HG03108 (cell line): Measurements from ENCODE around the gene CA5A.
A peak's percentile ranks its signal among the peaks of the same experiment; 100 is the strongest.

Source experiments
- ATAC-seq: cut with Tn5 transposase; IDR thresholded peaks from one replicate; pipeline ENCODE4 v1.9.1; 2021; ENCODE audit warnings: moderate library complexity; ENCODE audit not compliant: unreplicated experiment

Gene CA5A

DNA sequence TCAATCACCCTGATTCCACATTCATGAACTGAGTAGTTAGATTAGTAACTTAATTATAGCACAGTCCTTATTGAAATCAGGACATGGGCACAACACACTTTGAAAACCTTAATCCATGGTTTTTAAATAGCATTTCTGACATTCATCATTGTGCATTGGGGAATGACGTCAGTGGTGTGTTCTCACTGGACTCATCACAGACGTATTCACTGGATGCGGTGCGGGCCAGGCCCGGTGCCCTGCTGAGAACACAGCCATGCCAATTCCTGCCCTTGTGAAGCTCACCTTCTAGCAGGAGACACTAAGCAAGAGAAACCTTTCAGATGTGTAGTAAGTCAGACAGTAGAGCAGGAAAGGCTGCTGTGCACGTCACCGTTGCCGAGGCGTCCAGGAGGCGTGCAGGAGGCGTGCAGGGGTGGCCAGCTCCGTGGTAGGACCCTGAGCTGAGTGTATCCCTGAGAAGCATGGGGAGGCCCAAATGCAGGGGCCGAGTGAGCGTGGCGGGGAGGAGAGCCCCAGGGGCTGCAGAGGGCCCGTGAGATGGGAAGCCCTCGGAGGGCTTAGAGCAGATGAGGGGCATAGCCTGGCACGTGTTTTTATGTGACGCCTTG is 27.8 kb upstream of the CA5A start:
- ATAC-seq = no peak

DNA sequence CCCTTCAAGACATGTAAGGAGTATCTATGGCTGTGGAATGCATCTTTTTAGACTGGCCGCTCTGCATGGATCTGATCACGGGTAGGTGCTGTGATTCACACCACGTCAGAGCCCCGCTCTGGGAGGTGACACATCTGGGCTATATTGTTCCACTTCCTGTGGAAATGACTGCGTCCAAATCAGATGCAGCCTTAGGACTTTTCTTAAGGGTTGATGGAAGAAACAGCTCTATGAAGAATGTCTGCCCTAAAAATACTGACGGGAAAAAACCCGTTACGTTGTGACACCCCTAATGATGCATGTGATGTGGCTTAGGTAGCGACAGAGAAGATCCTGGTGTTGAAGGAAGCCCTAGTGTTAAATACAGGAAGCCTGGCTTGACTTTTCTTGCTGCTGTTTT is 27.1 kb upstream of the CA5A start:
- ATAC-seq = no peak

DNA sequence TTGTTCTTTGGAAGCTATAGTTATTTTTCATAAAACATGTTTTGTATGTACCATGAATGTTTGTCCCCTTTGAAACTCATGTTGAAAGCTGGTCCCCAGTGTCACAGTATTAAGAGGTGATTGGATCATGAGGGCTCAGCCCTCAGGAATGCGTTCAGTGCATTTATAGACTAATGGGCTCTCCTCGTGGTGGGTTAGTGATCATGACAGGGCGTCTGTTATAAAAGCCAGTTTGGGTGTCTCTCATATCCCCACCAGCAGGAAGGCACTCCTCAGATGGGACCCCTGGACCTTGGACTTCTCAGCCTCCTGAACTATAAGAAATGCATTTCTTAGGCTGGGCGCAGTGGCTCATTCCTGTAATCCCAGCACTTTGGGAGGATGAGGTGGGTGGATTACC is 25.3 kb upstream of the CA5A start:
- ATAC-seq = no peak

DNA sequence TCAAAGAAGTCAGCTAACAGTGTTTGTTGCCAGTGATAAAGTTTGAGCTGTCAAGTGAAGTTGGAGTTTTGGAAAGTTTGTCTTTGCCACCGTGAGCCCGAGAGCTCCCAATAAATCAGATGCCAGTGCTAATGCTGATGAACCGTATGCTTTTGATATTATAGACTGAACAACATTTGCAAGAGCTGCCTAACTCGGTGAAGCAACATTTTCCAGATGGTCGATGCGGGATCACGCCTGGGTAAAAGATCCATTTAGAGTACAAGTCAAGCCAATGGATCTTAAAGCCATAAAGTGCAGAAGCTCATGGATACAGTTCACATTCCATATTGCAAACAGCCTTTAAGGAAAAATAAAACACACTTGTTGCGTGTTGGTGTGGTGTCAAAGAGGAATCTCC is 24.5 kb upstream of the CA5A start:
- ATAC-seq = no peak

DNA sequence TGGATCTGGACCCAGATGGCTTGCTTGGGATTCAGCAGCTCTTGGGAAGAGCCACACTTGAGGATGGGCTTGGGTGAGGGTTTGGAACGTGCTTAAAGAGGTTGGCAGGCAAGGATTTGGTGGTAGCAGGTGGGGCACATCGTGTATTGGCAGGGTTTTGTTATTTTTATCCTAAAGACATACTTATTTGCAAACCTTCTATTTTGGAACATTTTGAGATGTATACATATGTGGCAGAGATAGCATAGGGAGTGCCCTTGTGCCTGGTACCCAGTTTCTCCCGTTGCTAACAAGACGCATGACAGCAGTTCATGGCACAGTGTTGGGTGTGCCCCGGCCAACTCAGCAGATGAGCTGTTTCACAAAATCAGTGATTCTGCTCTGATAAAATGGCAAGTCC is 24.0 kb upstream of the CA5A start:
- ATAC-seq = no peak

DNA sequence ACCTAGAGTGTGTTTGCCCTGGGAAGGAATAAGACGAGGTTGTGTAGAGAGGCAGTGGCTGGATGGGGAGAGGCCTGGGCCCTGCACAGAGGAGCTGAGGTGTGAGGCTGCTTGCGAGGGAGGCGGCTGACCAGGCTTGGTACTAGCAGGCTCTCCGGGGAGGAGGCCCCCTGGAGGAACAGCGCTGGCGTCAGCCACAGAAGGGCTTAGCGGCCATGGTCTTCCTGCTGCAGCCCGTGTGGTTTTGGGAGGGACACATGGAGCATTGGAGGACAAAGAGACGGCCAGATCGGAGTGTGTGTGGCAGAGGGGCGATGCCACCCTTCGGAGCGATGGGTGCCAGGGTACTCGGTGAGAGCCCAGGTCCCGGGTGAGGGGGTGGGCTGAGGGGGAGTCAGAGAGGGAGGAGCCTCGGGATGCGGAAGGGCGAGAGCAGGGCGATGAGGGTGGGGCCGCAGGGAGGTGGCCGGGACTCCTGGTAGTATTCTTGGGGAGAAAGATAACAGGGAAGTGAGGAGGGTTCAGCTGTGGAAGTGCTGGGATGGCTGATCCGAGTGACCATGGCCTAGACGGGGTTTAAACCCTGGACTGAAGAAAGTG is 23.2 kb upstream of the CA5A start:
- ATAC-seq = no peak

DNA sequence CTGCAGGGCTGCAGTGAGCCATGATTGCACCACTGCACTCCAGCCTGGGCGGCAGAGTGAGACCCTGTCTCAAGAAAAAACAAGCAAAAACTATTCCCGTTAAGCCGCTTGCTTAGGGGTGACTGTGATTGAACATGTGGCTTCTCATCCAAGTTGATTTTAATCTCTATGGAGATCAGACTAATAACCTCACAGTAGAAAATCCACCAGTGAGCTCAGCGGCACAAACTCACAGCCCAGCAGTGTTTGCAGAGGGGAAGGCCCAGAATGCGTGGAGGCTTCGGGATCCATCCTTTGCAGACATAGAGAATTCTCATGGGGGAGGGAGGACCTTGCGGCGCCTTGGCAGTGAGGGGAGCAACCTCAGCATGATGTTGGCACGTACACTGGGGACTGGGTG is 22.3 kb upstream of the CA5A start:
- ATAC-seq = no peak

DNA sequence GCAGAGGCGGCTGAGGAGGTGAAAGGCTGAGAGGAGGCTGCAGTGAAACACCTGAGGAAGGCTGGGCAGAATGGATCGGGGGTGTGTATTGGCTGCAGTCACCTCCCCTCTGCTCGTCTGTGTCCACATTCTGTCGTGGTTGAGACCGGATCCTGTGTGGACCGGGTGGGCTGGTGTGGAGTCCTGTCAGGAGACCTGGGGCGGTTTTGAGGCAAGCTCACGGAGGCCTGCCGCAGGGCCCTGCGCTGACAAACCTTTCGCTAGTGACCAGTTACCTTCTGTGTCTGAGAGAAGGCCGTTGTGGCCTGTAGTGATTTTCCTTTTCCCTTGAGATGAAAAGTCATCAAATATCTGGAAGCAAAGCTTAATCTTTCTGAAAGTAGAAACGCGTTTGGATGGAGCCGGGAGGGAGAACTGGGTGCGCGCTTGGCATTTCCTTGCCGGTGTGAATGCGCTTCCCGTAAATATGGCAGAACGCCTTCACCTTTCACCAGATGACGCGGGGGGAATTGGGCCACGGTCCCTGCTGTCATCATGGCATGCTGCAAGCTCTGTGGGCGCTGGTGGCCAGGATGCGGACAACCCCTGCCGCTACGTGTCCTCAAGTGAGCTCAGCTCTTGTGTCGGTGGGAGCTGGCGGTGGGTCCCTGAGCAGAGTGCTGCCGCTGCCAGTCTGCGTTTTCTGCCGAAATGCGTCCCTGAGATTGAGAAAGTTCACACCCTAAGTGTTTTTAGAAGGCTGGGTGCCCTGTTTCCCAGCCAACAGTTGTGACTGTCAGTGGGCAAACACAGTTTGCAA is 21.2 kb upstream of the CA5A start:
- no peak for ATAC-seq

DNA sequence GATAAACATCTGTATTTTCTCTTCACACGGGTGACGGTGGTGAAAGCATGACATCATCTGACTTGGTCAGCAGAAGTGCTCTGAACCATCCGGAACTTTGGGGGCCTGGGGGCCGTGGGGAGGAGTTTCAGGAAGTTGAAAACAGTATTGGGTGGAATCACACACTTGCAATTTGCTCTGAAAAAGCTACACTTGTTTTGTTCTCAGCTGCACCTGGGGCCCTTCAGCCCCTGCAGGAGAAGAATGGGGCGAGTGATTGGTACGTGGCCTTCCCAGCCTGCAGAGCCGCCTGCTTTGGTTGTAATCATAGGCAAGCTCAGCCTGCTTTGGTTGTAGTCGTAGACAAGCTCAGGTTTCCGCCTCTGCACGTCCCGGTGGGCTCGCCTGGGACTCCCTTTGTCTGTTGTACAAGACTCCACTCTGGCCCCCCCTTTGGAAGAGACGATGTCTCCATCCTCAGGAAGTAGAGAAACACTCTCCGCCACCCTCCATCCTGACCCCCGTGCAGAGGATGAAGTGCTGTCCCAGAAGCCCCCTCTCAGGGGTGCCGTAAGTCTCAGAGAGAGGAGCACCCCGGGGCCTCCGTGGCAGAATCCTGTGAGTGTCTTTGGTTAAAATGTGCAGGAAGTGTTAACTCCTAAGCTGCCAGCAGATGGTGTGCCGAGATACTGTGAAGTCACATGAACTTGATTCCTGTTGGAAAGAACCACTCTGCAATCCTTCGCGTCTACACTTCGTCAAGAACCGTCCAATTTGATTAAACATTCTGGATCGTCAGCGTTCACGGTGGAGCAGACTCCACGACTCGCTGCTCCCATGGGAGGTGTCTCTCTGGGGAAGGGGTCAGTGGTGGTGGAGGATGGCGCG is 20.3 kb upstream of the CA5A start:
- peak; percentile 29 for ATAC-seq

DNA sequence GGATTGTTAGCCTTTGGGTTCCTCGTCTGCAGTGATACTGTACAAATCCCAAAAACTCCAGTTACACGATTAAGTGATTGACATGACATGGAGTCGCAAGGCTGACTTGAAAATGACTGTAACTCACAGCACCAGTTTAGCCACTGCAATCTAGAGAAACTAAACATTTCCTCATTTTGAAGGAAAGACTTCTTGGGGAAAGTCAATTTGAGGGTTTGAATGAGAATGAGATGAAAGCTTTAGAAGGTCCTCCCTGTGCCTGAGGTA is 19.7 kb upstream of the CA5A start:
- no peak for ATAC-seq

DNA sequence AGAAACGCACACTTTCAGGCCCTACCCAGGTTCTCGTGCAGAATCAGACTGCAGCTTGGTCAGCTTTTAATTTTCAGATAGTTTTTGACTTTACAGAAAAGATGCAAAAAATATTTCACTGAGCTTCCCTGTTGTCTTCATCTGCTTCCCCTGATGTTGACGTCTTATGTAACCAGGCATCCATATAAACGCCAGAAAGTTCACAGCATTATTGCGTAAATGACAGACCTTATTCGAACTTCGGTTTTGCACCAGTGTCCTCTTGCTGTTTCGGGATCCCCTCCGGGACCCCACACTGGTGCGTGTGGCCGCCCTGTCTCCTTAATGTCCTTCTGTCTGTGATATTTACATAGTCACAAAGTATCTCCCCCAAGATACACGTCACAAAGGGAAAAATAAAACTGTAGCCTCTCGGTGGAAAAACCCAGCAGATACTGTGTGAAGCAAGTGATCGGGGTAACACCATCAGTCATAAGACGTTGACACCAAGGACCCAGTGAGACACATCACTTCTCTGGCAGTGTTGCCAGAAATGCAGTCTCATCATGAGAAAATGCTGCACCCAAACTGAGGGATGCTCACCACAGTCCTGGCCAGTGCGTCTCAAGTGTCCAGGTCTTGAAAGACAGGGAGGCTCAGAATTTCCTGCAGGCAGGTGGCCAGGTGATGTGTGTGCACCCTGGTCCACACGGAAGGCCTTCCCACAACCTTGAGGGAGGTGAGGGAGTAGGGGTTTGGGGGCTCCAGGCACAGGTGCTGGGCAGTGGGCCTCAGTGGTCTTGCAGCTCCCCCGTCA is 19.2 kb upstream of the CA5A start:
- no peak for ATAC-seq

DNA sequence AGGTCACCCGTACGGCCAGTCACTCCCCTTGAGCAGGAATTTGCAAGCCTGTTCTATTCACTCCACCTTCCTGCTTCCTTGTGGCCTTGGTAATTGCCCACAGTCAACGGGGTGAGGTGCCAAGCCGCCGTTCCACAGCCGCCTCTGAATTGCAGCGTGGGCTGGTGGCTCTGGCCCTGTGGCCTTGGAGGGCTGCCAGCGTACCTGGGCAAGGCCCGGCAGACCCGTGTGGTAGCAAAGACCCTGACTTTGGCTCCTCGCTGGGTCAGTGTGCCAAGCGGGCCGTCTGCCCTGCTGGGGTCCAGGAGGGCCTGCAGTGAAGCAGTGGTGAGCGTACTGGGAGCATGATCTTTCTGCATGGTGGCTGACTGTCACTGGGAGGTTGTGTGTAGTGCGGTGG is 18.5 kb upstream of the CA5A start:
- ATAC-seq = no peak

DNA sequence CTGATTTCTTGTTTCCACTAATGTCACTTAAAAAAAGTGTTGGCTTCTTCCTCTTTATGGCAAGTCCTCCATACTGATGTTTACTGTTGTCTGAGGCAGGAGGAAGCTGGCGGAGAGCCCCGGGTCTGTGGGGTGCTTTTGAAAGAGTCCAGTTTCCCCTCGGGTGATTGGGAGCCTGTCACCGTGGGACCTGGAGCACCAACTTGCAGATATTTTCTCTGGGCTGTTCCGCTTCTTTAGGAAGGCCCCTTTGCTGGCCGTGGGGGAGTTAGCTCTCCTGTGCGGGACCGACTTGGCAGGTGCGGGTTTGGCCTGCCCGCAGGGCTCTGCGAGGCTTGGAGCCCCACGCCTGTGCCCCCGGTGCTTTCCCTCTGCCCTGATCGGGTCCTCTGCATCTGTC is 18.0 kb upstream of the CA5A start:
- ATAC-seq = no peak

DNA sequence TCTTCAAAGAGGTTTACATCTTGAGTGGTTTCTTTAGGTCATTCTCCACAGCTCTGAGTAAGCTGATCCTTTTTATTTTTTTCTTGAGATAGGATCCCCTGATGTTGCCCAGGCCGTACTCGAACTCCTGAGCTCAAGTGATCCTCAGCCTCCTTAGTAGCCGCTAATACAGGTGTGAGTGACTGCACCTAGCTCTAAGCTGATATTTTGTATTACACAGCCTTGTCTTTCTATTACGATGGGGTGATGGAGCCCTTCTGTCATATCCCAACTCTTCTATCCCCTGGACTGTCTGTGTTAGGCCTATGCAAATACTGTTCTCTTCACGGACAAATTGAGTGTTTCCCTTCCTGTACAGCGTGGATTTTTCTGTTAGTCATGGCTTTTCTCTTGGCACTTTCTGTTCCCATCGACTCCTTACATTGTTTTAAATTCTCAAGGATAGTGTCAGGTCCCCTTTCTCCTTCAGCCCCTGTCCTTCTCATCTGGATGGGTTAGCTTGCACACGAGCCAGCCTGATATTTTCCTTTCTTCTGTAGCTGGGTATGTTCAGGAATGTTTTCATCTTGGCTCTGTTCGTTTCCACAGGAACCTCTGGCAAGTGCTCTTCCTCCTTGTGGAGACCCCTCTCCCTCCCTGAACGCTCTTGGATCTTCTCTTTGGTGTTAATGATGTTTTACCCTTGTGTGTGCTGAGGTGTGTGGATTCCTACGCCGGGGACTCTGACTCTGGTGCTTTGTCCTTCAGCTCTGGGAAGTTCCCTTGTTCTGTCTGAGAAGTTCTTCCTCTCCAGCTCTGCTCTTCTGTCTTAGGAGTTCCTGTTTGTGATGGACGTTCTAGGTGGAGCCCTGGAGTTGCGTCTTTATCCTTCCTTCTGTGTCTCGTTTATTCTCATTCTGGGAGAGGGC is 17.2 kb upstream of the CA5A start:
- no peak for ATAC-seq

DNA sequence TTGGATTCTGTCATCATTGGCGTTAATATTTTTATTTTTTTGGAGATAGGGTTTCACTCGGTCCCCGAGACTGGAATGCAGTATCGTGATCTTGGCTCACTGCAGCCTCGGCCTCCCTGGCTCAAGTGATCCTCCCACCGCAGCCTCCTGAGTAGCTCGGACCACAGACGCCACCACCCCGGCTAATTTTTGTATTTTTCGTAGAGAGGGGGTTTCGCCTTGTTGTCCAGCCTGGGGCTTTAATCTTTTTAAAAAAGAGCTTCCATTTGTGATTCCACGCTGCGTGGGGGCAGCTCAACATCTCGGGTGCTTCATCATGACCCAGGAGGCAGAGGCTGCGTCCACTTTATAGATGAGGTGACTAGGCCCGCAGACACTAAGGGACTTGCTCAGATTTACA is 16.4 kb upstream of the CA5A start:
- ATAC-seq = no peak

DNA sequence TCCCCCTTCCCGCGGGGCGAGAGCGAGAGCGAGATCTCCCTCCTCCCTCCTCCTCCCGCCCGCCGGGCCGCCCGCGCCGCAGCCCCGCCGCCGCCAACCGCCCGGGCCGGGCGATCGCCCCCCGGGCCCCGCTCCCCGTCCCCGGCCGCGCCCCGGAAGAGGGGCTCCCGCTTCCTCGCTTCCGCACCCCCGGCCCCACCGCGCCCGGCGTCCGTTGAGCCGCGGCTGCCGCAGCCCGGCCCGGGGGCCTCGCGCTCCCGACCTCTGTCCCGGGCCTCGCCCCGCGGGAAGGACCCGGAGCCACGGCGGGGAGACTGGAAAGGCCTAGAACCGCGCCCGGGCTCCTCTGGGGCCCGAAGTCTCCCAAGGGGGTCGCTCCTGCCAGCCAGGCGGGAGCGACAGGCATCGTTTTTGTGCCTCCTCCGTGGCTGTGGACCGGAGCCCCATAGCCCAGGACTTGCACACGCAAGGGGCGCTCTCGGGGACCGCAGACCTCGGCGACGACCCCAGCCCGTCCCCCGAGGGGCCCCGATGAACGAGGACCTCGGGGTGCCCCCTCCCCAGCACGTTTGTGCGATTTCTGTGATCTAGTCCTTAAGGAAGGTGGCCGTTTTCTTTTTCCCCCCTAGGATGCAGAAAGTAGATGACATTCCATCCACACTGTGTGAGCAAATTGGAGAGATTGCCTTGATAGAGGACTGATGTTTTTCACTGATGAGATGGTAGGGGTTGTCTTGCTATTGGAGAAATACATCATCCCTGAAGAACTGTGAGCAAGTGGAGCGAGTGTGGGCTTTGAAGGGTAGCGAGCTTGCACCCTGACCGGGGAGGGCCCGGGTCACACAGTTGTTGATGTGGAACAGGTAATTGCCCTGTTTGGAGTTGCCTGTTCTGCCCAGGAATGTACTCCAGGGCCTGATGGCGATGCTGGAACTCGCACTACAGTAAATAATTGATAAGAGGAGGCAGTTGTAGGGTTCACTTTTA is 15.5 kb upstream of the CA5A start:
- ATAC-seq = peak; percentile 2

DNA sequence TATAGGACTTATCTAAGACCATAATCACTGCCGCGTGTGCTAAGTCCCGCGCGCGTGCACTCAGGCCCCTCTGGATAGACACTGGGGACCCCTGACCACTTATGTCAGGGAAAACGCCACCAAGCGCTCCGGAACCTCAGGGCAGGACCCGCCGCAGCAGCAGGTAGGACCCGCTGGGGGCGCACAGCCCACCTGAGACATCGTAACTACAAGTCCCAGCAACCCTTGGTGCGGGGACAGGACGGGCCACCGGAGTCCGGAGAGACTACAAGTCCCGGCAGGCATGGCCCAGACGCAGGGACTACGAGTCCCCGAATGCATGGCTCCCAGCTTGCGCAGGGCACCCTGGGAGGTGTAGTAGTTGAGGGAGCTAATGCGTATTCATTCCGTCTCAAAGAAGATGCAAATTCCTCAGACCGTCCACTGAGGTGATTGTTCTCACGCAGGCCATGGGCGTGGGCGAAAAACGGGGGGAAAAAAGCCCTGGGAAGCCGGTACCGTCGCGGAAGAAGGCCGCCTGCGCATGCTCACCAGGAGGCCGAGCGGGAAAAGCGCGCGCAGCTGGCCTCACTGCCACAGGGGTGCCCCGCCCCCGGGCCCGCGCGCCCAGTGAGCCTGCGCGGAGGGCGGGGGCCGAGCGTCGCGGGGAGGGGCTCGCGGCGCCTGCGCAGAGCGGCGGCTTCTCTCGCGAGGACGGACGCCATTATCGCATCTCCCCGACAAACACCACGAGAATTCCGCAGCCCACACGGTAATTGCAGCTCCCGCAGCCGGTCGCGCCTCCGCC is 14.6 kb upstream of the CA5A start, which contains the start of gene BANP:
TSS of gene BANP (plus strand) at position 670 of the 787 bp plus-strand sequence. CDS start 23,682 bp downstream, outside the sequence.
- peak; percentile 87 for ATAC-seq
